ENCODE results near the gene FAM83D.

The FAM83D gene

DNA sequence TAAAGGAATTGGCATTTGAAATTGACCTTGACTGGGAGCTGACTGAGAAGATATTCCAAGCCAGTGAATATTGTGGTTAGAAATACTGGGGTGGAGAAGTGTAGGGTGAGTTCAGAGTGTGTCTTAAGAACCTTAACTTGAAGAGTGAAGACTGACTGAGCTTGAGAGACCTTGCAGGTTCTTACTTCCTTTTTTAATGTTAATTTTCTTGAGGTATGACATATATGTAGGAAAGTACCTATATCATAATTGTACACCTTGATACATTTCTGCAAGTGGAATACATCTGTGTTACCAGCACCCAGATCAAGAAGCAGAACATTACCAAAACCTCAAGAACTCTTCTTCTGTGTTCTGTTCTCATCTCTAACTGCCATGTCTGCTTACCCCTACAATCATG is 46.9 kb downstream of the FAM83D start:
- Histone ChIP-seq H2AFZ (ENCODE audit: low read depth, low read length) (no peak overlapping the region), H3K27me3 (ENCODE audit: control insufficient read depth in 1 of 2, insufficient read depth in 1 of 2, low read length in 2 of 2) (no peaks in the 10 kb centered on the region), H3K27ac (ENCODE audit: low read length, poor library complexity, severe bottlenecking) (no peak overlapping the region), H2BK5ac (ENCODE audit: low read depth, low read length, poor library complexity, severe bottlenecking) (no peak overlapping the region), H4K8ac (ENCODE audit: low read length) (no peak overlapping the region), H3K4ac (ENCODE audit: low read depth in 1 of 2, low read length in 2 of 2) (no peak overlapping the region), H3K4me2 (ENCODE audit: low read length, poor library complexity, severe bottlenecking) (peak overlapping the region; percentile 5), H3K36me3 (ENCODE audit: control insufficient read depth in 1 of 2, insufficient read depth in 2 of 2, low read depth in 1 of 2, low read length in 2 of 2) (peaks cover 4 to 52% of the 10 kb centered on the region in 2 experiments), H3K4me1 (ENCODE audit: control insufficient read depth, insufficient read depth, low read depth, low read length) (peaks cover 2% of the 10 kb centered on the region), H3K9me3 (ENCODE audit: control insufficient read depth, low read length) (no peaks in the 10 kb centered on the region), H2BK15ac (ENCODE audit: low read depth, poor library complexity, severe bottlenecking) (no peak overlapping the region), H3K14ac (ENCODE audit: low read length in 2 of 2) (no peak overlapping the region), H3K4me3 (ENCODE audit: insufficient read depth in 1 of 2, low read depth in 1 of 2, low read length in 2 of 2) (no peak overlapping the region), H3K23ac (ENCODE audit: low read length in 2 of 2) (no peak overlapping the region), H3K79me1 (replicated peaks; ENCODE audit: low read length, poor library complexity, severe bottlenecking) (peaks cover 24% of the 10 kb centered on the region), H4K91ac (ENCODE audit: low read length) (no peak overlapping the region), H2BK12ac (ENCODE audit: low read length in 2 of 2) (no peak overlapping the region), H3K9ac (ENCODE audit: low read length) (no peak overlapping the region), H3K18ac (ENCODE audit: low read depth in 1 of 2, low read length in 2 of 2) (no peak overlapping the region), H2AK5ac (ENCODE audit: low read length, severe bottlenecking) (no peak overlapping the region), H2BK120ac (ENCODE audit: low read depth, low read length) (no peak overlapping the region)
- no peak for DNase-seq

DNA sequence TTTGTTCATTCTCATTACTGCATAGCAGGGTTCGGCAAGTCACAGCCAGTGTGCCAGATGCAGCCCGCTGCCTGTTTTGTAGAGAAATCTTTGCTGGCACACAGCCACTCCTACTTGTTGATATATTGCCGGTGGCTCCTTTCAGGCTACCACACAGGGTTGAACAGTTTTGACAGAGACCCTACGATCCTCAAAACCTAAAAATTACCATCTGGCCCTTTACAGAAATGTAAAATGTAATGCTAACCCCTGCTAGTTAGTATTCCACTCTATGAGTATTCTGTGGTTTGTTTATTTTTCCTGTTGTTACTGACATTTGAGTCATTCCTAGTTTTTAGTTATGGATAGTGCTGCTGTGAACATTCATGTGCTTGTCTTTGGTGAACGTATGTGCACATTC is 47.4 kb downstream of the FAM83D start:
- Histone ChIP-seq H3K4ac (ENCODE audit: low read depth in 1 of 2, low read length in 2 of 2) (no peak overlapping the region), H2AK5ac (ENCODE audit: low read length, severe bottlenecking) (no peak overlapping the region), H3K27ac (ENCODE audit: low read length, poor library complexity, severe bottlenecking) (peak overlapping the region; percentile 3), H3K36me3 (ENCODE audit: control insufficient read depth in 1 of 2, insufficient read depth in 2 of 2, low read depth in 1 of 2, low read length in 2 of 2) (peaks cover 3 to 54% of the 10 kb centered on the region in 2 experiments), H2BK120ac (ENCODE audit: low read depth, low read length) (no peak overlapping the region), H3K4me2 (ENCODE audit: low read length, poor library complexity, severe bottlenecking) (peak overlapping the region; percentile 27), H2AFZ (ENCODE audit: low read depth, low read length) (no peak overlapping the region), H3K18ac (ENCODE audit: low read depth in 1 of 2, low read length in 2 of 2) (no peak overlapping the region), H3K27me3 (ENCODE audit: control insufficient read depth in 1 of 2, insufficient read depth in 1 of 2, low read length in 2 of 2) (no peaks in the 10 kb centered on the region), H3K9ac (ENCODE audit: low read length) (no peak overlapping the region), H4K91ac (ENCODE audit: low read length) (no peak overlapping the region), H3K4me1 (ENCODE audit: control insufficient read depth, insufficient read depth, low read depth, low read length) (peaks cover 2% of the 10 kb centered on the region), H3K23ac (ENCODE audit: low read length in 2 of 2) (peak overlapping the region in 1 of 2 experiments; percentile 52), H2BK5ac (ENCODE audit: low read depth, low read length, poor library complexity, severe bottlenecking) (no peak overlapping the region), H3K79me1 (replicated peaks; ENCODE audit: low read length, poor library complexity, severe bottlenecking) (peaks cover 24% of the 10 kb centered on the region), H3K4me3 (ENCODE audit: insufficient read depth in 1 of 2, low read depth in 1 of 2, low read length in 2 of 2) (no peak overlapping the region), H4K8ac (ENCODE audit: low read length) (no peak overlapping the region), H3K9me3 (ENCODE audit: control insufficient read depth, low read length) (no peaks in the 10 kb centered on the region), H2BK12ac (ENCODE audit: low read length in 2 of 2) (peak overlapping the region in 1 of 2 experiments; percentile 54), H2BK15ac (ENCODE audit: low read depth, poor library complexity, severe bottlenecking) (no peak overlapping the region), H3K14ac (ENCODE audit: low read length in 2 of 2) (no peak overlapping the region)
- WGBS = 36% methylated on average over 4 of the region's 5 CpGs
- DNase-seq = peak; percentile 46

DNA sequence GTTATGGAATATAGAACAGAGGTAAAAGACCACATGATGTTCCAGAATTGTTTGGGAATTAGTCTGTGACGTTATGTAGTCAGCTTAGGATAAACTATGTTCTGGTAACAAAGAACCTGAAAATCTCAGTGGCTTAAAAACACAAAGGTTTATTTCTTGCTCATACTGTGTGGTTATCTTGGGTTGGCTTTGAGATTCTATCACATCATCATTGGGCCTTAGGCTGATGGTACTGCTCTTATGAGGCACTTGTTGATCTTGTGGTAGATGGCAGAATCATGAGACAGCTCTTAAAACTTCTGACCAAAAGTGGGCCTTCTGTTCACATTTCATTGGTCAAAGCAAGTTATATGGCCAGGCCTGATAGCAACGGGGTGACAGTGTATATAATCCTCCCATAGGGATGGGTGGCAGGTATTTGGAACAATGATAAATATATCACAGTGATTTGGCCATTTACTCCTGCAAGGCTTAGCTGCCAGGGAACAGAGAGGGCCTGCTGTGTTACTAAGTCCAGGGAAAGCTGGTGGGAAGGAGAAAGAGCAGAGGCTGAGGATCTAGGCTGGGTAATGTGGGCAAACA is 49.4 kb downstream of the FAM83D start:
- DNase-seq = no peak
- H2AFZ ChIP-seq (ENCODE audit: low read depth, low read length) = no peak overlapping the region
- H3K27ac ChIP-seq (ENCODE audit: low read length, poor library complexity, severe bottlenecking) = no peak overlapping the region
- no peaks in the 10 kb centered on the region for H3K27me3 ChIP-seq (ENCODE audit: control insufficient read depth in 1 of 2, insufficient read depth in 1 of 2, low read length in 2 of 2)
- WGBS = 80% methylated on average over 2 of the region's 2 CpGs
- H3K18ac ChIP-seq (ENCODE audit: low read depth in 1 of 2, low read length in 2 of 2) = no peak overlapping the region
- H2BK5ac ChIP-seq (ENCODE audit: low read depth, low read length, poor library complexity, severe bottlenecking) = no peak overlapping the region
- H3K9me3 ChIP-seq (ENCODE audit: control insufficient read depth, low read length) = no peaks in the 10 kb centered on the region
- no peak overlapping the region for H2BK12ac ChIP-seq (ENCODE audit: low read length in 2 of 2)
- H3K79me1 ChIP-seq (replicated peaks; ENCODE audit: low read length, poor library complexity, severe bottlenecking) = peaks cover 22% of the 10 kb centered on the region
- H2BK15ac ChIP-seq (ENCODE audit: low read depth, poor library complexity, severe bottlenecking) = no peak overlapping the region
- no peak overlapping the region for H3K4me3 ChIP-seq (ENCODE audit: insufficient read depth in 1 of 2, low read depth in 1 of 2, low read length in 2 of 2)
- H3K4ac ChIP-seq (ENCODE audit: low read depth in 1 of 2, low read length in 2 of 2) = no peak overlapping the region
- no peak overlapping the region for H2BK120ac ChIP-seq (ENCODE audit: low read depth, low read length)
- no peak overlapping the region for H3K9ac ChIP-seq (ENCODE audit: low read length)
- H4K91ac ChIP-seq (ENCODE audit: low read length) = no peak overlapping the region
- peaks cover 2% of the 10 kb centered on the region for H3K4me1 ChIP-seq (ENCODE audit: control insufficient read depth, insufficient read depth, low read depth, low read length)
- no peak overlapping the region for H2AK5ac ChIP-seq (ENCODE audit: low read length, severe bottlenecking)
- H3K4me2 ChIP-seq (ENCODE audit: low read length, poor library complexity, severe bottlenecking) = no peak overlapping the region
- no peak overlapping the region for H3K23ac ChIP-seq (ENCODE audit: low read length in 2 of 2)
- no peak overlapping the region for H4K8ac ChIP-seq (ENCODE audit: low read length)
- peaks cover 3 to 43% of the 10 kb centered on the region in 2 experiments for H3K36me3 ChIP-seq (ENCODE audit: control insufficient read depth in 1 of 2, insufficient read depth in 2 of 2, low read depth in 1 of 2, low read length in 2 of 2)
- H3K14ac ChIP-seq (ENCODE audit: low read length in 2 of 2) = peak overlapping the region in 1 of 2 experiments; percentile 15

DNA sequence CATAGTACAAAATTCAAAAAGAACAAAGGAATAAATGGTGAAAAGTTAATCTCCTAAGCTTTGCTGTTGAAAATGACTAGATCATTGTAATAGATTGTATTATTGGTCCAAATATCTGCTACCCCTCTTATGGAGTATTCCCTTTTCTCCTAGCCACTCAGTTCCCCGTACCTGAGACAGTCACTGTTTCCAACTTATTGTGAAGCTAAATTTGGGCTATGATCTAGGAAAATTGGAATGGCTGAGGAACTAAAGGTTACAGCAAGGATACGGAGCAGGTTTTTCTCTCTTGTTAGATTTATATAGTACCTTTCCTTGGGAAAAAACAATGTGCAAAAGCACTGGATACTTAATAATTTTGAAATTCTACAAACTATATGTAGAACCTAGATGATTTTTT is 53.2 kb downstream of the FAM83D start:
- H3K4me2 ChIP-seq (ENCODE audit: low read length, poor library complexity, severe bottlenecking) = no peak overlapping the region
- H3K79me1 ChIP-seq (replicated peaks; ENCODE audit: low read length, poor library complexity, severe bottlenecking) = peaks cover 23% of the 10 kb centered on the region
- H3K4me3 ChIP-seq (ENCODE audit: insufficient read depth in 1 of 2, low read depth in 1 of 2, low read length in 2 of 2) = no peak overlapping the region
- H2AFZ ChIP-seq (ENCODE audit: low read depth, low read length) = no peak overlapping the region
- no CpG with 5 or more reads among the region's 2 CpGs for WGBS
- no peak overlapping the region for H4K8ac ChIP-seq (ENCODE audit: low read length)
- H3K4ac ChIP-seq (ENCODE audit: low read depth in 1 of 2, low read length in 2 of 2) = no peak overlapping the region
- no peaks in the 10 kb centered on the region for H3K9me3 ChIP-seq (ENCODE audit: control insufficient read depth, low read length)
- DNase-seq = no peak
- no peak overlapping the region for H2BK5ac ChIP-seq (ENCODE audit: low read depth, low read length, poor library complexity, severe bottlenecking)
- no peaks in the 10 kb centered on the region for H3K27me3 ChIP-seq (ENCODE audit: control insufficient read depth in 1 of 2, insufficient read depth in 1 of 2, low read length in 2 of 2)
- H3K27ac ChIP-seq (ENCODE audit: low read length, poor library complexity, severe bottlenecking) = no peak overlapping the region
- H3K36me3 ChIP-seq (ENCODE audit: control insufficient read depth in 1 of 2, insufficient read depth in 2 of 2, low read depth in 1 of 2, low read length in 2 of 2) = peaks cover 0 to 19% of the 10 kb centered on the region in 2 experiments
- no peak overlapping the region for H4K91ac ChIP-seq (ENCODE audit: low read length)
- H2BK12ac ChIP-seq (ENCODE audit: low read length in 2 of 2) = no peak overlapping the region
- no peak overlapping the region for H3K18ac ChIP-seq (ENCODE audit: low read depth in 1 of 2, low read length in 2 of 2)
- H2BK120ac ChIP-seq (ENCODE audit: low read depth, low read length) = no peak overlapping the region
- no peaks in the 10 kb centered on the region for H3K4me1 ChIP-seq (ENCODE audit: control insufficient read depth, insufficient read depth, low read depth, low read length)
- H2BK15ac ChIP-seq (ENCODE audit: low read depth, poor library complexity, severe bottlenecking) = no peak overlapping the region
- no peak overlapping the region for H3K23ac ChIP-seq (ENCODE audit: low read length in 2 of 2)
- no peak overlapping the region for H3K9ac ChIP-seq (ENCODE audit: low read length)
- no peak overlapping the region for H2AK5ac ChIP-seq (ENCODE audit: low read length, severe bottlenecking)
- no peak overlapping the region for H3K14ac ChIP-seq (ENCODE audit: low read length in 2 of 2)

Data from mesenchymal stem cell (in vitro differentiated cells and primary cell).